ENCODE results near the gene PIWIL1. TPM values are rescaled to one million over a fixed set of nuclear protein-coding genes. Genes with fewer than 3 reads are reported as not detected.

Gene PIWIL1
- polyA plus RNA-seq, 2 of the 4 experiments (the other 2 are of a cell fraction) = not detected

DNA sequence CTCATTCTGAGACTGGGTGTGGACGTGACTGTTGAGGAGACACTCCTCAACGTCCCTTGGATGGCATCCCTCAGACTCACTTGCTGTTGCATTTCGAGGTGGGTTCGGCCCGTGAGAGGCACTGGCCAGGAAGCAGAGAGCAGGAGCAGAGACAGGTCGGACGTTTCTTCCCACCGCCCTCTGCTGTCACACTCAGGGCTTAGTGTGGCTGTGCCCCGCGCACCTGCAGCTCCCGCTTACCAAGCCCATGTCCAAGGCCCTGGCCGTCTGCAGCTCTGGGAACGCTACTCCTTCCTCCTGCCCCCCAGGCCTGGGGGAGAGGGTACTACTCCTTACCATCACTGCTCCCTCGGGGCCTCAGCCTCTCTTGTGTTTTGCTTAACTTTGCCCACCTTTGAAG, 29.8 kb upstream of the PIWIL1 start:
- WGBS (ENCODE audit: missing lambda C conversion rate) = 21% methylated on average over 14 of the region's 14 CpGs
- ATAC-seq (no peak), FAIRE-seq (no peak), DNase-seq (ENCODE audit: low read depth in 1 of 2, low spot score in 1 of 2) (no peak)
- H3K4me1 ChIP-seq = no peaks in the 10 kb centered on the region
- ChIA-PET POLR2A (no interaction called here), CTCF (interaction anchor here (1.1 kb wide), 1 partner anchor 449 kb away, joined by 3 read pairs; no protein-coding TSS in a partner anchor)
- H3K4me2 ChIP-seq = no peak overlapping the region
- H3K9me3 ChIP-seq = no peaks in the 10 kb centered on the region
- H3K4me3 ChIP-seq = no peak overlapping the region
- no peak for TF ChIP-seq MAFK (IDR thresholded peaks at IDR 0.05; ENCODE audit: partially characterized antibody)
- TF ChIP-seq, protein P1, sequence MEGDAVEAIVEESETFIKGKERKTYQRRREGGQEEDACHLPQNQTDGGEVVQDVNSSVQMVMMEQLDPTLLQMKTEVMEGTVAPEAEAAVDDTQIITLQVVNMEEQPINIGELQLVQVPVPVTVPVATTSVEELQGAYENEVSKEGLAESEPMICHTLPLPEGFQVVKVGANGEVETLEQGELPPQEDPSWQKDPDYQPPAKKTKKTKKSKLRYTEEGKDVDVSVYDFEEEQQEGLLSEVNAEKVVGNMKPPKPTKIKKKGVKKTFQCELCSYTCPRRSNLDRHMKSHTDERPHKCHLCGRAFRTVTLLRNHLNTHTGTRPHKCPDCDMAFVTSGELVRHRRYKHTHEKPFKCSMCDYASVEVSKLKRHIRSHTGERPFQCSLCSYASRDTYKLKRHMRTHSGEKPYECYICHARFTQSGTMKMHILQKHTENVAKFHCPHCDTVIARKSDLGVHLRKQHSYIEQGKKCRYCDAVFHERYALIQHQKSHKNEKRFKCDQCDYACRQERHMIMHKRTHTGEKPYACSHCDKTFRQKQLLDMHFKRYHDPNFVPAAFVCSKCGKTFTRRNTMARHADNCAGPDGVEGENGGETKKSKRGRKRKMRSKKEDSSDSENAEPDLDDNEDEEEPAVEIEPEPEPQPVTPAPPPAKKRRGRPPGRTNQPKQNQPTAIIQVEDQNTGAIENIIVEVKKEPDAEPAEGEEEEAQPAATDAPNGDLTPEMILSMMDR (IDR thresholded peaks at IDR 0.05) = no peak
- TF ChIP-seq RFX5 (IDR thresholded peaks at IDR 0.05) = no peak
- TF ChIP-seq RCOR1 (IDR thresholded peaks at IDR 0.05; ENCODE audit: low read depth, low read length) = no peak
- TF ChIP-seq POLR2A (IDR thresholded peaks at IDR 0.05; ENCODE audit: low read length) = no peak; the same call in 1 of the 2 replicates
- TF ChIP-seq HOXB5 (CRISPR knock-in tag; IDR thresholded peaks at IDR 0.05) = no peak
- TF ChIP-seq POLR2AphosphoS2 (conservative IDR thresholded peaks at IDR 0.05; ENCODE audit: low read length) = no peak
- no peak for TF ChIP-seq JUN (IDR thresholded peaks at IDR 0.05)
- TF ChIP-seq BHLHE40 (IDR thresholded peaks at IDR 0.05; ENCODE audit: low read depth, low read length) = no peak
- no peak overlapping the region for H3K27ac ChIP-seq

DNA sequence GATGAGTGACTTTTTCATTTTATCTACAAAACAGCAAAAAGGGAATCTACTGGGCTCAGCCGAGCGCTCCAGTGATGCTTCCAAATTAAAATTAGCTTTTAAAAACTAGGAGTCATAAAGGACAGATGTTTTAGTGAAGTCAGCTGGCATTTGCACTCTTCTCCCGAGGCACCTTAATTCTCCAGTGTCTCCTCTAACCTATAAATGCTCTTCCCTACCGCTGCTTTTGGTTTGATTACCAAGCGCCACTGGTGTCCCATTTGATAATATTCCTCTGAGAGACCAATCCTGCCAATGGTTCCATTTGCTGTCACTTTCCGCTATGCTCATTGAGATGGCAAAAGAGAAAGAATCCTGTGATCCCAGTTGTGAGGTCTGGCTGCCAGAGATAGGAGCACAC, 29.3 kb upstream of the PIWIL1 start:
- FAIRE-seq (no peak), DNase-seq (ENCODE audit: low read depth in 1 of 2, low spot score in 1 of 2) (no peak), ATAC-seq (no peak)
- POLR2A ChIA-PET = no interaction called here
- CTCF ChIA-PET = interaction anchor here (1.1 to 1.3 kb wide), 2 partner anchors 11 to 448 kb away, joined by 3 to 6 read pairs; no protein-coding TSS in a partner anchor
- Histone ChIP-seq H3K4me2 (no peak overlapping the region), H3K27ac (no peak overlapping the region), H3K4me1 (no peaks in the 10 kb centered on the region), H3K9me3 (no peaks in the 10 kb centered on the region), H3K4me3 (no peak overlapping the region)
- TF ChIP-seq, protein P2, sequence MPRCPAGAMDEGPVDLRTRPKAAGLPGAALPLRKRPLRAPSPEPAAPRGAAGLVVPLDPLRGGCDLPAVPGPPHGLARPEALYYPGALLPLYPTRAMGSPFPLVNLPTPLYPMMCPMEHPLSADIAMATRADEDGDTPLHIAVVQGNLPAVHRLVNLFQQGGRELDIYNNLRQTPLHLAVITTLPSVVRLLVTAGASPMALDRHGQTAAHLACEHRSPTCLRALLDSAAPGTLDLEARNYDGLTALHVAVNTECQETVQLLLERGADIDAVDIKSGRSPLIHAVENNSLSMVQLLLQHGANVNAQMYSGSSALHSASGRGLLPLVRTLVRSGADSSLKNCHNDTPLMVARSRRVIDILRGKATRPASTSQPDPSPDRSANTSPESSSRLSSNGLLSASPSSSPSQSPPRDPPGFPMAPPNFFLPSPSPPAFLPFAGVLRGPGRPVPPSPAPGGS (IDR thresholded peaks at IDR 0.05) = no peak
- no peak for TF ChIP-seq CBX8 (IDR thresholded peaks at IDR 0.05)
- no peak for TF ChIP-seq EHMT2 (IDR thresholded peaks at IDR 0.05; ENCODE audit: low read depth)
- no peak for TF ChIP-seq JUN (IDR thresholded peaks at IDR 0.05)
- no peak for TF ChIP-seq MAFK (IDR thresholded peaks at IDR 0.05; ENCODE audit: partially characterized antibody)
- TF ChIP-seq, protein P3, sequence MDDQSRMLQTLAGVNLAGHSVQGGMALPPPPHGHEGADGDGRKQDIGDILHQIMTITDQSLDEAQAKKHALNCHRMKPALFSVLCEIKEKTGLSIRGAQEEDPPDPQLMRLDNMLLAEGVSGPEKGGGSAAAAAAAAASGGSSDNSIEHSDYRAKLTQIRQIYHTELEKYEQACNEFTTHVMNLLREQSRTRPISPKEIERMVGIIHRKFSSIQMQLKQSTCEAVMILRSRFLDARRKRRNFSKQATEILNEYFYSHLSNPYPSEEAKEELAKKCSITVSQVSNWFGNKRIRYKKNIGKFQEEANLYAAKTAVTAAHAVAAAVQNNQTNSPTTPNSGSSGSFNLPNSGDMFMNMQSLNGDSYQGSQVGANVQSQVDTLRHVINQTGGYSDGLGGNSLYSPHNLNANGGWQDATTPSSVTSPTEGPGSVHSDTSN (IDR thresholded peaks at IDR 0.05) = no peak
- no peak for TF ChIP-seq SMC3 (IDR thresholded peaks at IDR 0.05)
- TF ChIP-seq, protein P4, sequence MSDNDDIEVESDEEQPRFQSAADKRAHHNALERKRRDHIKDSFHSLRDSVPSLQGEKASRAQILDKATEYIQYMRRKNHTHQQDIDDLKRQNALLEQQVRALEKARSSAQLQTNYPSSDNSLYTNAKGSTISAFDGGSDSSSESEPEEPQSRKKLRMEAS (IDR thresholded peaks at IDR 0.05) = no peak
- no peak for TF ChIP-seq RCOR1 (IDR thresholded peaks at IDR 0.05; ENCODE audit: low read depth, low read length)
- no peak for TF ChIP-seq HEYL (CRISPR knock-in tag; IDR thresholded peaks at IDR 0.05)
- TF ChIP-seq RAD21 (conservative IDR thresholded peaks at IDR 0.05 in 1 of 2, IDR thresholded peaks at IDR 0.05 in 1 of 2) = no peak
- no peak for TF ChIP-seq GATA3 (IDR thresholded peaks at IDR 0.05; ENCODE audit: borderline replicate concordance)
- TF ChIP-seq, protein P5, sequence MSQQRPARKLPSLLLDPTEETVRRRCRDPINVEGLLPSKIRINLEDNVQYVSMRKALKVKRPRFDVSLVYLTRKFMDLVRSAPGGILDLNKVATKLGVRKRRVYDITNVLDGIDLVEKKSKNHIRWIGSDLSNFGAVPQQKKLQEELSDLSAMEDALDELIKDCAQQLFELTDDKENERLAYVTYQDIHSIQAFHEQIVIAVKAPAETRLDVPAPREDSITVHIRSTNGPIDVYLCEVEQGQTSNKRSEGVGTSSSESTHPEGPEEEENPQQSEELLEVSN (IDR thresholded peaks at IDR 0.05; ENCODE audit: borderline replicate concordance, low read depth) = no peak
- whole genome bisulfite sequencing (ENCODE audit: missing lambda C conversion rate) = 7% methylated on average over 6 of the region's 6 CpGs

DNA sequence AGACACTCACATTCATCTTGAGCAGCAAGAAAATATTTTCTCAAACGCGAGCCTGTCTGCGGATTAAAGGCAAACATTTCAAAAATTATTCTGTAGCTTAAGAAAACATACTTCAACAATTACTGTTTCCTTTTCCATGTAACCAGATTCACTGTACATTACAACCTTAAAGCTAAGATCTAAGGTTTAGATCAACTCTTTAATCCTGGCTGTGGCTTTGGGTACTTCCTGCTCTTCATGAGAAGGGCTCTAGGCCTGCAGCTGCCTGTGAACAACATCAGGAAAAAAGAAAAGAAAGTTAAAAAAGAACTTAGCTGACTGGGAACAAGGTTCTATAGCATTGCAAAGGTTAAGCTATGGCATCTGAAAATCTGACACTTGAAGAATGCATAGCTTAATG, 21.4 kb upstream of the PIWIL1 start:
- H3K4me1 ChIP-seq = no peaks in the 10 kb centered on the region
- no peak overlapping the region for H3K27ac ChIP-seq
- H3K9me3 ChIP-seq = no peaks in the 10 kb centered on the region
- ChIA-PET POLR2A (no interaction called here), CTCF (interaction anchor here (1.0 kb wide), 1 partner anchor 19 kb away, joined by 4 read pairs; no protein-coding TSS in a partner anchor)
- ATAC-seq = no peak
- no peak overlapping the region for H3K4me2 ChIP-seq
- no peak for DNase-seq (ENCODE audit: low read depth in 1 of 2, low spot score in 1 of 2)
- H3K4me3 ChIP-seq = no peak overlapping the region
- FAIRE-seq = no peak
- WGBS (ENCODE audit: missing lambda C conversion rate) = 1% methylated on average over 3 of the region's 3 CpGs
- TF ChIP-seq RARB (CRISPR knock-in tag; IDR thresholded peaks at IDR 0.05) (no peak), TFCP2L1 (CRISPR knock-in tag; IDR thresholded peaks at IDR 0.05) (no peak), FOXS1 (CRISPR knock-in tag; IDR thresholded peaks at IDR 0.05) (no peak), HDAC2 (IDR thresholded peaks at IDR 0.05) (no peak), EHF (CRISPR knock-in tag; IDR thresholded peaks at IDR 0.05) (no peak), CBX2 (IDR thresholded peaks at IDR 0.05; ENCODE audit: borderline replicate concordance, low read depth) (no peak), HOXB13 (CRISPR knock-in tag; IDR thresholded peaks at IDR 0.05; ENCODE audit: low read depth) (no peak), NR3C1 (IDR thresholded peaks at IDR 0.05) (no peak), MAZ (IDR thresholded peaks at IDR 0.05; ENCODE audit: borderline replicate concordance, low read depth, low read length) (no peak), POLR2AphosphoS2 (conservative IDR thresholded peaks at IDR 0.05; ENCODE audit: low read length) (no peak)
- TF ChIP-seq, protein P1 (IDR thresholded peaks at IDR 0.05) = no peak
